ENCODE measurements around the gene FBXO47. TPM values are rescaled to one million over a fixed set of nuclear protein-coding genes. Genes with fewer than 3 reads are reported as not detected.

The FBXO47 gene, protein sequence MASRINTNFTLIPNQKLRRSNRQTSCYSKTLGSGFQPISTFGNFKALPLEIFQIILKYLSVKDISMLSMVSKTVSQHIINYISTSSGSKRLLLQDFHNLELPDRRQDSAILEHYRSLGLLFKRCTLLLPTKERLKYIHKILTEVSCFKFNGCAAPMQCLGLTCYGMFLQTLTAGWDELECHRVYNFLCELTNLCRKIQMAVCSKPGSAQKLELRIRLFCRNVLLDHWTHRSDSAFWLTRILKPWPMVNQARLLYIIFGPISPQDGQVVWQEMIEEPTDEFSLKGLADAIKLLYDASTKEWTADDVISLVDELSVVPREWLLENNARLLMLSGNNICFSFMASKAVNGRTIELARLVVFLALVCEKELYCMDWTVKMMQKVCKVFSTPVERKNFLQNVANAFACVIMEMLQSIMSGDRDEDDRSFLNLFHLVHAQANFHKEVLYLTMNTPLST
- total RNA-seq, result not detected in 2 replicates

DNA sequence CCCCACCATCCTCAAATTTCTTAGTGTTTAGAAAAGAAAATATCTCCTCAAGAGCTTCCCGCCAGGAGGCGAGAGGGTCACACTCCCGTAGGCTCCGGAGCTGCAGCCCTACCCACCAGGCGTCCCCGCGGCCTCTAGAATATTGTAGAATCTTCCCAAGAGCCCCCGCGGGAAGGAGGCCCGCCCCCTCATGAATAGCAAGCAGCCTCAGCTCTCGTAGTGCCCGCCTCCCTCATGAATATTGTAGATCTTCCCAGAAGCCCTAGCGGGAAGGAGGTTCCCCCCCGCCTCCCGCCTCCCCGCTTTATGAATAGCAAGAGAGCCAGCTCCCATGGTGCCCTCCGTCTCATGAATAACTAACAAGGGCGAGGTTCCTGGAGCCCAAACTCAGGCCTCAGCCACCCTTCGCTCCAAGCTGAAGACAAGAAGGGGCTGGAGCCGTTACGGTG, at the start of gene FBXO47:
Gene FBXO47, minus strand, starts transcription at position 114 of the 449 bp plus-strand sequence. CDS start 4,378 bp downstream, outside the sequence.

DNA sequence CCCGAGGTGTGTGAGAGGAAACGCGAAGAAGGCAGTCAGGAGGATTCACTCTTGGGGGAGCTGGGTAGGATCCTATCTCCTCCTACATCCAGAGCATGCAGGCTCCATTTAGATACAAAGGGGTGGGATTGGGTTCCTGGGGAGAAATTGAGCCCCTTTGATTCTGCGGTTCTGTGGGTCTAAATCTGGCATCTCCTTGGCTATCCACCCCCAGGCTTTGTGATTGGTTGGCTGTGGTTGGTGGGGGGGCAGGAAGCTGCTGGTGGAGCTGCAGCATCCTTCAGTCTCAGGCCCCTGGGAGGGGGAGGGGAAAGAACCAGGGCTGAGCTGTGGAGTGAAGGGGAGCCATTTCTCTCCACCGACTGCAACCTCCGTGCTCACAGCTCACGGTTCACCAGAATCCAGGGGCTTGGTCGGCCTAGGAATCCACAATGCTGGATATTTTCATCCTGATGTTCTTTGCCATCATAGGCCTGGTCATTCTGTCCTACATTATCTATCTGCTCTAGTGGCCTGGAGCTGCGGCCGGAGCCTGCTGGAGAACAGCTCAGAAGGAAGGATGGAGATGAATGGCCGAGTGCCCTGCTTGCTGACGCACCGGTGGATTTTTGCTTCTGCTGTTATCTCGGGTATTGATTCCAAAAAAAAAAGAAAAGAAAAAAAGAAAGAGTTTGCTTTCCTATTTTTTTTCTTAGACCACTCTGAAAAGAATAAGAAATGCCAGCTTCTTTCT, 41.8 kb downstream of the FBXO47 start, which contains the start of gene LASP1NB:
Gene LASP1NB, plus strand, starts transcription at position 352 of the 733 bp plus-strand sequence.

Other genes starting within 250 kb of the FBXO47 start
- 6.8 and 9.3 TPM in 2 replicates for gene CISD3, start 237.1 kb downstream of the FBXO47 start, total RNA-seq
- gene PCGF2, start 219.1 kb downstream of the FBXO47 start, total RNA-seq, result 9.8 and 20.9 TPM in 2 replicates
- gene PSMB3, start 214.7 kb downstream of the FBXO47 start, total RNA-seq, result 193 and 319 TPM in 2 replicates
- gene PIP4K2B, start 167.8 kb downstream of the FBXO47 start, total RNA-seq, result 34.7 and 39.0 TPM in 2 replicates
- 6.2 and 8.1 TPM in 2 replicates for gene CWC25, start 142.1 kb downstream of the FBXO47 start, total RNA-seq
- 756 and 869 TPM in 2 replicates for gene RPL23, start 113.7 kb downstream of the FBXO47 start, total RNA-seq
- gene LASP1, start 97.3 kb downstream of the FBXO47 start, total RNA-seq, result 317 and 319 TPM in 2 replicates
- gene PLXDC1, start 184.2 kb upstream of the FBXO47 start, total RNA-seq, result 0.16 and 0.38 TPM in 2 replicates
- gene ARL5C, start 198.8 kb upstream of the FBXO47 start, total RNA-seq, result not detected in 2 replicates
- gene CACNB1, start 230.3 kb upstream of the FBXO47 start, total RNA-seq, result 4.6 and 4.9 TPM in 2 replicates
- gene RPL19, start 232.9 kb upstream of the FBXO47 start, total RNA-seq, result 1,704 and 1,733 TPM in 2 replicates

Data from mesangial cell (primary cell).